H9 (cell line): ENCODE results near the gene MYO1F. TPM values are rescaled to one million over a fixed set of nuclear protein-coding genes. Genes with fewer than 3 reads are reported as not detected.

ENCODE experiments used
- DNase-seq: peaks from one replicate; pipeline ENCODE4 v3.0.0-alpha.2; 2017
- H2AFZ ChIP-seq: one replicate; pipeline ENCODE4 v1.6.1; 2013; ENCODE audit warnings: mild to moderate bottlenecking, low read length, control low read depth, moderate library complexity
- H2AK5ac ChIP-seq: 2 replicates; pipeline ENCODE4 v1.6.1; 2013; ENCODE audit warnings: low read length, control low read depth, mixed read lengths; ENCODE audit not compliant: insufficient read length
- H2BK120ac ChIP-seq: one replicate; pipeline ENCODE4 v1.6.1; 2013; ENCODE audit warnings: low read depth, mild to moderate bottlenecking, low read length, control low read depth, inconsistent platforms; ENCODE audit not compliant: poor library complexity, severe bottlenecking
- H2BK12ac ChIP-seq: 2 replicates; pipeline ENCODE4 v1.6.1; 2013; ENCODE audit warnings: low read length, control low read depth, mixed read lengths, low read depth; ENCODE audit not compliant: insufficient read length
- H2BK15ac ChIP-seq: 2 replicates; pipeline ENCODE4 v1.6.1; 2013; ENCODE audit warnings: low read depth, low read length, control low read depth
- H2BK20ac ChIP-seq: one replicate; pipeline ENCODE4 v1.6.1; 2013; ENCODE audit warnings: low read depth, mild to moderate bottlenecking, low read length, control low read depth, inconsistent platforms; ENCODE audit not compliant: poor library complexity, severe bottlenecking
- H2BK5ac ChIP-seq: 2 replicates; pipeline ENCODE4 v1.6.1; 2013; ENCODE audit warnings: low read length, control low read depth, mixed read lengths; ENCODE audit not compliant: insufficient read length
- H3K14ac ChIP-seq: 2 replicates; pipeline ENCODE4 v1.6.1; 2013; ENCODE audit warnings: low read length, control low read depth; ENCODE audit not compliant: insufficient read depth
- H3K18ac ChIP-seq: 2 replicates; pipeline ENCODE4 v1.6.1; 2013; ENCODE audit warnings: low read depth, mild to moderate bottlenecking, mixed read lengths, low read length, control low read depth; ENCODE audit not compliant: insufficient read length
- H3K23ac ChIP-seq: 2 replicates; pipeline ENCODE4 v1.6.1; 2013; ENCODE audit warnings: low read length, control low read depth, mixed read lengths, low read depth; ENCODE audit not compliant: insufficient read length
- H3K23me2 ChIP-seq: 2 replicates; pipeline ENCODE4 v1.6.1; 2013; ENCODE audit warnings: low read depth, mild to moderate bottlenecking, mixed read lengths, low read length, control low read depth; ENCODE audit not compliant: insufficient read length, poor library complexity, severe bottlenecking
- H3K27ac ChIP-seq: 2 replicates; pipeline ENCODE4 v1.5.1; 2013; ENCODE audit warnings: low read length, control low read depth, mixed read lengths, low read depth; ENCODE audit not compliant: insufficient read length
- H3K27me3 ChIP-seq: 2 replicates; pipeline ENCODE4 v1.6.1; 2013; ENCODE audit warnings: low read length, control low read depth, inconsistent platforms; ENCODE audit not compliant: insufficient read depth
- H3K4ac ChIP-seq: 2 replicates; pipeline ENCODE4 v1.6.1; 2013; ENCODE audit warnings: low read depth, mild to moderate bottlenecking, control low read depth, inconsistent platforms, low read length, moderate library complexity
- H3K4me1 ChIP-seq: 2 replicates; pipeline ENCODE4 v1.6.1; 2013; ENCODE audit warnings: low read length, control low read depth, inconsistent platforms; ENCODE audit not compliant: insufficient read depth
- H3K4me2 ChIP-seq: 2 replicates; pipeline ENCODE4 v1.6.1; 2013; ENCODE audit warnings: low read length, control low read depth, mixed read lengths; ENCODE audit not compliant: insufficient read length, insufficient read depth
- H3K56ac ChIP-seq: 2 replicates; pipeline ENCODE4 v1.6.1; 2013; ENCODE audit warnings: low read depth, mild to moderate bottlenecking, mixed read lengths, low read length, control low read depth; ENCODE audit not compliant: insufficient read length
- H3K79me1 ChIP-seq: 2 replicates; pipeline ENCODE4 v1.6.1; 2013; ENCODE audit warnings: low read depth, mild to moderate bottlenecking, moderate library complexity, low read length, control low read depth, inconsistent platforms; ENCODE audit not compliant: insufficient read depth, poor library complexity, severe bottlenecking
- H3K79me2 ChIP-seq: 2 replicates; pipeline ENCODE4 v1.6.1; 2013; ENCODE audit warnings: low read length, control low read depth, inconsistent platforms; ENCODE audit not compliant: insufficient read depth
- H3K9ac ChIP-seq: 2 replicates; pipeline ENCODE4 v1.6.1; 2013; ENCODE audit warnings: low read length, control low read depth, mixed read lengths; ENCODE audit not compliant: insufficient read length; ENCODE audit errors: extremely low read depth
- H3K9me3 ChIP-seq: one replicate; pipeline ENCODE4 v1.6.1; 2013; ENCODE audit warnings: low read depth, low read length, inconsistent platforms; ENCODE audit not compliant: control insufficient read depth
- H3T11ph ChIP-seq: one replicate; pipeline ENCODE4 v1.6.1; 2013; ENCODE audit warnings: mild to moderate bottlenecking, low read length, control low read depth, inconsistent platforms
- H4K20me1 ChIP-seq: one replicate; pipeline ENCODE4 v1.6.1; 2013; ENCODE audit not compliant: control insufficient read depth, insufficient read length, insufficient read depth
- H4K5ac ChIP-seq: 2 replicates; pipeline ENCODE4 v1.6.1; 2013; ENCODE audit warnings: low read depth, mild to moderate bottlenecking, mixed read lengths, low read length, control low read depth; ENCODE audit not compliant: insufficient read length
- H4K8ac ChIP-seq: replicated peaks from 2 replicates; pipeline ENCODE4 v1.6.1; 2013; ENCODE audit warnings: low read length, control low read depth, mixed read lengths, low read depth; ENCODE audit not compliant: insufficient read length
- H4K91ac ChIP-seq: 2 replicates; pipeline ENCODE4 v1.6.1; 2013; ENCODE audit warnings: low read depth, mild to moderate bottlenecking, moderate library complexity, mixed read lengths, low read length, control low read depth; ENCODE audit not compliant: insufficient read length
- H3K27ac Mint-ChIP-seq, 3 experiments: 2 replicates in 2 of 3; 3 replicates in 1 of 3; pipeline ENCODE4 v1.8.0; 2020 to 2021; ENCODE audit warnings: mixed read lengths in 3 of 3, mild to moderate bottlenecking in 1 of 3, moderate library complexity in 1 of 3
- H3K27me3 Mint-ChIP-seq: 2 replicates; pipeline ENCODE4 v1.8.0; 2021; ENCODE audit warnings: low read depth, mild to moderate bottlenecking, moderate library complexity, mixed read lengths
- H3K36me3 Mint-ChIP-seq, 3 experiments: 2 replicates in 2 of 3; 3 replicates in 1 of 3; pipeline ENCODE4 v1.8.0; 2020 to 2021; ENCODE audit warnings: low read depth in 3 of 3, mixed read lengths in 3 of 3; ENCODE audit not compliant: insufficient read depth in 1 of 3
- H3K4me1 Mint-ChIP-seq, 2 experiments: 2 replicates each; pipeline ENCODE4 v1.8.0; 2020; ENCODE audit warnings: mixed read lengths in 2 of 2
- H3K4me3 Mint-ChIP-seq, 2 experiments: 2 replicates in 1 of 2; 3 replicates in 1 of 2; pipeline ENCODE4 v1.8.0; 2020 to 2021; ENCODE audit warnings: mild to moderate bottlenecking in 2 of 2, mixed read lengths in 2 of 2, moderate library complexity in 1 of 2
- H3K9me3 Mint-ChIP-seq, 2 experiments: 2 replicates in 1 of 2; 3 replicates in 1 of 2; pipeline ENCODE4 v1.8.0; 2020; ENCODE audit warnings: mild to moderate bottlenecking in 2 of 2, mixed read lengths in 2 of 2, moderate library complexity in 1 of 2
- CTCF ChIP-seq: fragments of 200-600 bp; sonication (generic); conservative IDR thresholded peaks from 3 replicates; pipeline ENCODE4 v1.8.0; 2021; ENCODE audit warnings: antibody characterized with exemption, mild to moderate bottlenecking
- WGBS: extraction: QIAGEN DNeasy Blood & Tissue Kit; methylation state at CpG from one replicate; pipeline ENCODE4 v1.1.7; 2013; ENCODE audit warnings: missing lambda C conversion rate, low lambda C conversion rate, mixed read lengths; ENCODE audit not compliant: insufficient read length; ENCODE audit errors: extremely low coverage; 5-methylcytosine and 5-hydroxymethylcytosine counted together
- total RNA-seq: library from RNA; stranded (reverse); gene quantifications from 2 replicates; pipeline ENCODE4 v1.2.1, GENCODE V29; 2021

MYO1F gene
- total RNA-seq, 1 experiment from 2014 or later, result 1.0 TPM

DNA sequence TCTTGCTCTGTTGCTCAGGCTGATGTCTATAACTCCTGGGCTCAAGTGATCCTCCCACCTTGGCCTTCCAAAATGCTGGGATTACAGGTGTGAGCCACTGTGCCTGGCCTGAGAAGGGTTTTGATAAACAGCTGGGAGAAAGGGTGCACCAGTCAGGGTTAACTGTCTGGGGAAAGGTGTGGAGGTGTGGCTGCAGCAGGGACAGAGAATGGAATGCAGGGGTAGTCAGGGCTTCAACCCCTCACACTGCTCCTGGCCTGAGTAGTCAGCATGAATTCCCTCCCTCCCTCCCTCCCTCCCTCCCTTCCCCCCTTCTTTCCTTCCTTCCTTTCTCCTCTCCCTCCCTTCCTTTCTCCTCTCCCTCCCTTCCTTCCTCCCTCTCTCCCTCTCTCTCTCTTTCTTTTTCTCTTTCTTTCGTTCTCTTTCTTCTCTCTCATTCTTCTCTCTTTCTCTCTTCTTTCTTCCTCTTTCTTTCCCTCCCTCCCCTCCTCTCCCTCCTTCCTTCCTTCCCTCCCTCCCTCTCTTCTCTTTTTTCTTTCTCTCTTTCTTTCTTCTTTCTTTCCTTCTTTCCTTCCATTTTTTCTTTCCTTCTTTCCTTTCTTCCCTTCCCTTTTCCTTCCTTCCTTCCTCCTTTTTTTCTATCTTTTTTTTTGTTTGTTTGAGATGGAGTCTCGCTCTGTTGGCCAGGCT is 16.0 kb downstream of the MYO1F start:
- H3K79me1 ChIP-seq, result no peaks in the 10 kb centered on the region
- no peak overlapping the region for H4K91ac ChIP-seq
- H2AK5ac ChIP-seq, result no peak overlapping the region
- H3K9me3 Mint-ChIP-seq, result no peaks in the 10 kb centered on the region
- H3K27ac ChIP-seq, result no peak overlapping the region
- no peak overlapping the region for H2BK5ac ChIP-seq
- H3K9me3 ChIP-seq, result no peaks in the 10 kb centered on the region
- H2BK20ac ChIP-seq, result no peak overlapping the region
- H2BK120ac ChIP-seq, result no peak overlapping the region
- WGBS, result no CpG with 5 or more reads among the region's 2 CpGs
- no peaks in the 10 kb centered on the region for H3K23me2 ChIP-seq
- no peaks in the 10 kb centered on the region for H4K20me1 ChIP-seq
- H3K18ac ChIP-seq, result no peak overlapping the region
- H3T11ph ChIP-seq, result no peak overlapping the region
- H4K8ac ChIP-seq, result no peak overlapping the region
- no peak overlapping the region for H2BK12ac ChIP-seq
- no peak overlapping the region for H3K23ac ChIP-seq
- H2BK15ac ChIP-seq, result no peak overlapping the region
- H3K56ac ChIP-seq, result no peak overlapping the region
- no peak overlapping the region; the same call in 1 of the 2 replicates for H3K14ac ChIP-seq
- no peak overlapping the region for H3K9ac ChIP-seq
- H3K27ac Mint-ChIP-seq, result no peak overlapping the region; a peak in 1 of 7 replicates
- no peaks in the 10 kb centered on the region for H3K36me3 Mint-ChIP-seq
- H4K5ac ChIP-seq, result no peak overlapping the region
- no peak overlapping the region for H3K4ac ChIP-seq
- peaks cover 4% of the 10 kb centered on the region for H3K27me3 Mint-ChIP-seq
- DNase-seq, result peak; percentile 69
- no peak for TF ChIP-seq CTCF
- no peaks in the 10 kb centered on the region for H3K27me3 ChIP-seq
- H3K4me3 Mint-ChIP-seq, result no peak overlapping the region
- H3K4me1 Mint-ChIP-seq, result peaks cover 2 to 8% of the 10 kb centered on the region in 2 experiments
- no peaks in the 10 kb centered on the region; the same call in 1 of the 2 replicates for H3K4me1 ChIP-seq
- H3K79me2 ChIP-seq, result no peaks in the 10 kb centered on the region
- no peak overlapping the region for H3K4me2 ChIP-seq
- no peak overlapping the region for H2AFZ ChIP-seq
